Cardiac fibroblast (primary cell): ENCODE data around the gene ARMC9.
"Not testable (repeated sequence)": the region's sequence is repeated elsewhere in the genome, so short reads cannot be mapped to it uniquely, and the experiment has no call there.

Source experiments
- DNase-seq, 2 donors: peaks; one replicate each; pipeline versions ENCODE4 v3.0.0 to v3.0.0-alpha.2; 2010; ENCODE audit warnings: low read depth in 2 of 2
- H3K4me3 ChIP-seq, 2 donors: replicated peaks in 1 of 2; 1 replicate in 1 of 2; 2 replicates in 1 of 2; pipeline ENCODE4 v1.5.1; 2011; ENCODE audit warnings: low read depth in 2 of 2, low read length in 2 of 2, mild to moderate bottlenecking in 2 of 2, moderate library complexity in 1 of 2
- CTCF ChIP-seq: IDR thresholded peaks from one replicate; pipeline ENCODE4 v1.5.1; 2011; ENCODE audit warnings: low read depth, mild to moderate bottlenecking, low read length, inconsistent platforms

The ARMC9 gene

DNA sequence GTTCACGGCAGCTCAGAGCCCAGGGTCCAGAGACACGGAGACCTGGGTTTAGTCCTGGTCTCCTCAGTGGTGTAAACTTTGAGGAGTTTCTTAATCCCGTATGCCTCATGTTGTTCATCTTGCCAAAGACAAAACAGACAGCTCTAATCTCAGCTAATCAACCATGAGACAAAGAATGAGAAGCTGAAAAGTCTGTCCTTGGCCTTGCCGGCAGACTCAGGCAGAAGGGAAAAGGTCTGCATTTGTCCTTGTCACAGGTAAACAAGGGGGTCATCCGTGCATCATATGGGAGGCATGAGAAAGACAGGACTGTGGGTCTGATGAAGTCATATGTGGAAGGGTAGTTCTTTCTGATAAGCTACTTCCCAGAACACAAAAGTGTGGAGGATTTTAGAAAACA lies 1.8 kb upstream of the ARMC9 start:
- no peak for DNase-seq
- TF ChIP-seq CTCF, result no peak
- H3K4me3 ChIP-seq, result no peak overlapping the region

- not testable (repeated sequence) for DNase-seq
Observed at GRCh38 chr2:231197196-231197595, 1.2 kb upstream of the ARMC9 start.

GRCh38 chr2:231197706-231198290 lies 633 bp upstream of the ARMC9 start:
- TF ChIP-seq CTCF, result no peak
- no peak for DNase-seq
- peak overlapping the region; percentile 83 to 99 for H3K4me3 ChIP-seq

More at GRCh38 chr2:231197196-231197595, 1.2 kb upstream of the ARMC9 start:
- H3K4me3 ChIP-seq, result not testable (repeated sequence)

GRCh38 chr2:231199219-231199618 lies 788 bp downstream of the ARMC9 start:
- no peak for TF ChIP-seq CTCF
- peak overlapping the region; percentile 83 to 99 for H3K4me3 ChIP-seq
- DNase-seq, result peak; percentile 39 to 68

- no peak for TF ChIP-seq CTCF
- no peak overlapping the region for H3K4me3 ChIP-seq
- DNase-seq, result peak in 1 of 2 donors; percentile 53
Observed at GRCh38 chr2:231200805-231201474, 2.5 kb downstream of the ARMC9 start.

DNA sequence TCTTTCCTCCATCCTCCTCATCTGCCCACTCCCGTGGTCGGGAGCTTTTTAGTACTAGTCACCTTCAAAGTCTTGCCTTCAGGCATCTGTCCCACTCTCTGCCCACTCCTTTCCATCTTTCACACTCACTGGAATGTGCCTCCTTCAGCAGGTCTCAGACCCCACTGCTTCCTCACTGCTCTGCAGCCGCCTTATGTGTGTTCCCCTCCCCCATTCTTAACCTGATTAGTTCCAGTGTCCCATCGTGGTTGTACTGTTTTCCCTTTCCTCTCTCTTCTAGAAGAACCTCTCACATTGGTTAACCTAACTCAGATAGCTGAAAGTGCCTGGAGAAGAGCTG lies 3.0 kb downstream of the ARMC9 start:
- no peak for DNase-seq
- H3K4me3 ChIP-seq, result no peak overlapping the region
- no peak for TF ChIP-seq CTCF

DNA sequence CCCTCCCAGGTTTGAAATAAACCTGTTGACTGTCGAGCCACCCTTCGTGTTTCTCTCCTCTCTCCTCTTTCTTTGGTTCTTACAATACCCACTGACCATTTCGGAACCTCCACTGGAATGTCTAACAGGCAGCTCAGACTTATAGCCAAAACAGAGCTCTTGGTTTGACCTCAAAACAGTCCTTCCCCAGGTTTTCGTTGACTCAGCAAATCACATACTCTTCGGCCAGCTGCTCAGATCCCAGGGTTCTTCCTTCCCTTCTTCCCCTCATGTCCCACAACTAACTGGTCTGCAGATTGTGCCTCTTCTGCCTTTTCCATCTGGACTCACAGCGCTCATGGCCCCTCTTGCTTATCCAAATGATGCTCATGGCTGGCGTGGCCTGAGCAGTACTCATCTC lies 4.7 kb downstream of the ARMC9 start:
- no peak for DNase-seq
- H3K4me3 ChIP-seq, result no peak overlapping the region
- TF ChIP-seq CTCF, result no peak
